Endothelial cell of umbilical vein (primary cell): ENCODE measurements around the gene CHRNE. TPM values are rescaled to one million over a fixed set of nuclear protein-coding genes. Genes with fewer than 3 reads are reported as not detected.

Experiments
- BruUV-seq: library from RNA; stranded (reverse); fragments of 400-500 nt; replicated peaks from 2 replicates; lab custom pipeline; 2021; lab: Mats Ljungman, UMichigan
- CTCF ChIA-PET: fragments of 300-600, 350-600 bp; sonication (Branson Sonifier 250); formaldehyde crosslinking; loops from one replicate; lab custom pipeline; 2021; ENCODE audit warnings: antibody characterized with exemption, inconsistent platforms; lab: Charles Lee
- POLR2A ChIA-PET: fragments of 300-600, 350-600 bp; sonication (Branson Sonifier 250); formaldehyde crosslinking; loops from one replicate; lab custom pipeline; 2021; ENCODE audit warnings: antibody characterized with exemption, inconsistent platforms; lab: Charles Lee
- DNase-seq: peaks from one replicate; pipeline ENCODE4 v3.0.0-alpha.2; 2011; ENCODE audit warnings: low read depth, low spot score
- FAIRE-seq: peaks from 2 replicates; lab custom pipeline; 2011; peaks lifted over from hg19 to GRCh38; lab: Jason Lieb, UNC
- H2AFZ ChIP-seq: 2 replicates; pipeline ENCODE4 v1.6.0; 2012; ENCODE audit warnings: low read depth, low read length, control low read depth, inconsistent platforms
- H3K27ac ChIP-seq: 2 replicates; pipeline ENCODE4 v1.5.1; 2011; ENCODE audit warnings: low read depth, mild to moderate bottlenecking, control low read depth, low read length, moderate library complexity; ENCODE audit not compliant: insufficient read depth
- H3K27me3 ChIP-seq, 2 experiments: 2 replicates each; pipeline versions ENCODE4 v1.6.0 to v1.6.1; 2011; ENCODE audit warnings: low read length in 2 of 2, mixed read lengths in 1 of 2; ENCODE audit not compliant: control insufficient read depth in 2 of 2, insufficient read depth in 2 of 2
- H3K36me3 ChIP-seq, 2 experiments: 2 replicates in 1 of 2; 3 replicates in 1 of 2; pipeline ENCODE4 v1.5.1; 2011; ENCODE audit warnings: low read length in 2 of 2, mild to moderate bottlenecking in 1 of 2, moderate library complexity in 1 of 2; ENCODE audit not compliant: control insufficient read depth in 2 of 2, insufficient read depth in 2 of 2; ENCODE audit errors: extremely low read depth in 1 of 2
- H3K4me1 ChIP-seq: 3 replicates; pipeline ENCODE4 v1.5.1; 2011; ENCODE audit warnings: mild to moderate bottlenecking, low read length; ENCODE audit not compliant: control insufficient read depth, insufficient read depth; ENCODE audit errors: extremely low read depth
- H3K4me2 ChIP-seq: 2 replicates; pipeline ENCODE4 v1.6.1; 2011; ENCODE audit warnings: low read length, control low read depth, mixed read lengths; ENCODE audit not compliant: insufficient read depth
- H3K4me3 ChIP-seq, 3 experiments: fragments of 200-600 bp in 1 of 3; sonication (generic), shearing (Covaris generic) in 1 of 3; replicated peaks in 1 of 3; 2 replicates each; pipeline ENCODE4 v1.5.1; 2011 to 2016; ENCODE audit warnings: control low read depth in 3 of 3, low read length in 3 of 3, mild to moderate bottlenecking in 2 of 3, inconsistent platforms in 1 of 3, low read depth in 1 of 3, moderate library complexity in 1 of 3; ENCODE audit not compliant: insufficient read depth in 1 of 3
- H3K79me2 ChIP-seq: 2 replicates; pipeline ENCODE4 v1.6.0; 2012; ENCODE audit warnings: low read length, inconsistent platforms; ENCODE audit not compliant: control insufficient read depth, insufficient read depth
- H3K9ac ChIP-seq: replicated peaks from 2 replicates; pipeline ENCODE3; 2011; ENCODE audit warnings: low read length, control low read depth; ENCODE audit not compliant: insufficient read depth; ENCODE audit errors: extremely low read depth
- H3K9me1 ChIP-seq: replicated peaks from 3 replicates; pipeline ENCODE4 v1.6.0; 2011; ENCODE audit warnings: mild to moderate bottlenecking, low read length; ENCODE audit not compliant: control insufficient read depth, insufficient read depth; ENCODE audit errors: extremely low read depth
- H3K9me3 ChIP-seq: replicated peaks from 2 replicates; pipeline ENCODE4 v1.5.1; 2012; ENCODE audit warnings: low read length, inconsistent platforms; ENCODE audit not compliant: control insufficient read depth, insufficient read depth
- H4K20me1 ChIP-seq: replicated peaks from 2 replicates; pipeline ENCODE3; 2011; ENCODE audit warnings: mild to moderate bottlenecking, low read length; ENCODE audit not compliant: control insufficient read depth, insufficient read depth; ENCODE audit errors: extremely low read depth
- EZH2 ChIP-seq: IDR thresholded peaks from 2 replicates; pipeline ENCODE4 v1.6.1; 2012; ENCODE audit warnings: borderline replicate concordance, low read depth, mild to moderate bottlenecking, moderate library complexity, low read length, inconsistent platforms; ENCODE audit not compliant: severe bottlenecking
- FOS ChIP-seq: IDR thresholded peaks from 2 replicates; pipeline ENCODE4 v1.6.1; 2011; ENCODE audit warnings: mild to moderate bottlenecking, low read length, moderate library complexity, borderline replicate concordance; ENCODE audit not compliant: insufficient read depth
- GATA2 ChIP-seq: IDR thresholded peaks from 2 replicates; pipeline ENCODE4 v1.7.0; 2011; ENCODE audit warnings: low read depth, mild to moderate bottlenecking, moderate library complexity, mixed read lengths, low read length; ENCODE audit not compliant: insufficient read length, insufficient read depth
- JUN ChIP-seq: IDR thresholded peaks from 2 replicates; pipeline ENCODE4 v1.6.1; 2011; ENCODE audit warnings: borderline replicate concordance, low read depth; ENCODE audit not compliant: insufficient read length, insufficient read depth
- POLR2AphosphoS5 ChIP-seq: IDR thresholded peaks from 2 replicates; pipeline ENCODE4 v1.6.1; 2012; ENCODE audit warnings: low read depth, mild to moderate bottlenecking, control low read depth, low read length, moderate library complexity; ENCODE audit not compliant: insufficient read depth
- dilution Hi-C: fragments of 300-500 bp; cut with MboI; formaldehyde crosslinking; loops from one replicate; pipeline ENCODE4 v1.15.0; 2019; ENCODE audit warnings: low sequenced_read_pairs; ENCODE audit not compliant: extremely low pct_ligation_motif_present
- intact Hi-C: fragments of 100-400 bp; cut with micrococcal nuclease; formaldehyde crosslinking; loops from one replicate; pipeline ENCODE4 v1.10.0; 2022
- polyA plus RNA-seq, 4 experiments: library from polyadenylated mRNA; depleted of rRNA in 3 of 4; stranded (reverse) in 3 of 4; unstranded in 1 of 4; fragments of >200 nt; gene quantifications; 2 replicates each; pipeline versions ENCODE4 v1.2.1 to v1.2.3, GENCODE V29; 2011 to 2012; ENCODE audit warnings: missing spikeins in 1 of 4
- total RNA-seq: library from RNA; stranded (reverse); gene quantifications from 2 replicates; pipeline ENCODE4 v1.2.3, GENCODE V29; 2021
- TF ChIP-seq, protein P1 (sequence below), 2 donors: IDR thresholded peaks; 1 replicate in 1 of 2; 2 replicates in 1 of 2; pipeline ENCODE4 v1.5.1; 2011; ENCODE audit warnings: low read length in 2 of 2, mild to moderate bottlenecking in 2 of 2, moderate library complexity in 2 of 2, control low read depth in 1 of 2, inconsistent platforms in 1 of 2, low read depth in 1 of 2; ENCODE audit not compliant: insufficient read depth in 1 of 2; ENCODE audit errors: extremely low read depth in 1 of 2

CHRNE gene
- total and polyA plus RNA-seq, 2 donors (not counting 3 experiments of a cell fraction or from before 2014, with no cell fraction given): 0.84 to 1.1 TPM

DNA sequence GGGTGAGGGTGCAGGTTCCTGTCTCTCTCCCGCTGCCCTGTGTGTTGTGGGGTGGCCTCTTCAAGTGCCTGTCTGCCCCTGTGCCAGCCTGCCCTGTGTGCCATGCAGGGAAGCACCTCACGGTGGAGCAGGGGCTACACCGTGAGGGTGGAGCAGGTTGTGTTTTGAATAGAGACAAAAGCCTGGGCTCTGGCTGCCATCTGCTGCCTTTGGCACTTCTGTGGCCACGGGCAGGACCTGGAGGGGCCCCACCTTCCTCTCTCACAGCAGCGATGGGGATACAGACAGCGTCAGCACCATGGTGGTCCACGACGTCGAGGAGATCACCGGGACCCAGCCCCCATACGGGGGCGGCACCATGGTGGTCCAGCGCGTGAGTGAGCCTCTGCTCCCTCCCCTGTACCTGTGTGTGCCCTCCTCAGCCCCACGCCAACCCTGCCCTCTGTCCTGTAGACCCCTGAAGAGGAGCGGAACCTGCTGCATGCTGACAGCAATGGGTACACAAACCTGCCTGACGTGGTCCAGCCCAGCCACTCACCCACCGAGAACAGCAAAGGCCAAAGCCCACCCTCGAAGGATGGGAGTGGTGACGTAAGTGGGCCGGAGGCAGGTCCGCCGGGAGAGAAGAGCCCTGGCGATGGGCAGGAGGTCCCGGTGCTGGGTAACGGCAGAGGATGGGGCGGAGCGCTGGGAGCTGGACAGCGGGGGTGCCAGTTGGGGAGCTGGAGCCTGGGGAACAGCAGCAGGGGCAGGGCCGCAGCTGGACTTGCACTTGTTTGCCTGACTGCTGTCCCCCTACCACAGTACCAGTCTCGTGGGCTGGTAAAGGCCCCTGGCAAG lies 9.0 kb downstream of the CHRNE start:
- Histone ChIP-seq H4K20me1 (no peaks in the 10 kb centered on the region), H3K9me1 (no peaks in the 10 kb centered on the region), H3K27ac (no peak overlapping the region), H3K9ac (no peak overlapping the region), H3K4me3 (no peak overlapping the region), H3K9me3 (no peaks in the 10 kb centered on the region), H3K4me2 (no peak overlapping the region), H3K36me3 (peaks cover 0 to 65% of the 10 kb centered on the region in 2 experiments), H3K4me1 (no peaks in the 10 kb centered on the region), H3K79me2 (no peaks in the 10 kb centered on the region), H2AFZ (no peak overlapping the region), H3K27me3 (no peaks in the 10 kb centered on the region)
- dilution Hi-C loops (no loop called here), intact Hi-C loops (no loop called here)
- ChIA-PET POLR2A (no interaction called here), CTCF (interaction anchor here (1.1 kb wide), 1 partner anchor 184 kb away, joined by 6 read pairs; the partner anchor contains the start of gene ARRB2)
- DNase-seq (no peak), FAIRE-seq (no peak)
- TF ChIP-seq FOS (no peak), JUN (no peak), EZH2 (no peak), GATA2 (no peak), POLR2AphosphoS5 (no peak)
- TF ChIP-seq, protein P1, sequence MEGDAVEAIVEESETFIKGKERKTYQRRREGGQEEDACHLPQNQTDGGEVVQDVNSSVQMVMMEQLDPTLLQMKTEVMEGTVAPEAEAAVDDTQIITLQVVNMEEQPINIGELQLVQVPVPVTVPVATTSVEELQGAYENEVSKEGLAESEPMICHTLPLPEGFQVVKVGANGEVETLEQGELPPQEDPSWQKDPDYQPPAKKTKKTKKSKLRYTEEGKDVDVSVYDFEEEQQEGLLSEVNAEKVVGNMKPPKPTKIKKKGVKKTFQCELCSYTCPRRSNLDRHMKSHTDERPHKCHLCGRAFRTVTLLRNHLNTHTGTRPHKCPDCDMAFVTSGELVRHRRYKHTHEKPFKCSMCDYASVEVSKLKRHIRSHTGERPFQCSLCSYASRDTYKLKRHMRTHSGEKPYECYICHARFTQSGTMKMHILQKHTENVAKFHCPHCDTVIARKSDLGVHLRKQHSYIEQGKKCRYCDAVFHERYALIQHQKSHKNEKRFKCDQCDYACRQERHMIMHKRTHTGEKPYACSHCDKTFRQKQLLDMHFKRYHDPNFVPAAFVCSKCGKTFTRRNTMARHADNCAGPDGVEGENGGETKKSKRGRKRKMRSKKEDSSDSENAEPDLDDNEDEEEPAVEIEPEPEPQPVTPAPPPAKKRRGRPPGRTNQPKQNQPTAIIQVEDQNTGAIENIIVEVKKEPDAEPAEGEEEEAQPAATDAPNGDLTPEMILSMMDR (IDR thresholded peaks at IDR 0.05; ENCODE audit: extremely low read depth in 1 of 2, insufficient read depth in 1 of 2, low read depth in 1 of 2, low read length in 2 of 2): no peak
- BruUV-seq: no TSS peak
